22Rv1 (cell line): ENCODE data around the gene OR52M1.

Experiments
- ZFX ChIP-seq: fragments of 450-650 bp; IDR thresholded peaks from 2 replicates; pipeline ENCODE4 v1.6.1; 2017; ENCODE audit warnings: antibody characterized with exemption, borderline replicate concordance
- TF ChIP-seq, protein P1 (sequence below): fragments of 450-650 bp; IDR thresholded peaks from 2 replicates; pipeline ENCODE4 v1.5.1; 2017; ENCODE audit warnings: mild to moderate bottlenecking

DNA sequence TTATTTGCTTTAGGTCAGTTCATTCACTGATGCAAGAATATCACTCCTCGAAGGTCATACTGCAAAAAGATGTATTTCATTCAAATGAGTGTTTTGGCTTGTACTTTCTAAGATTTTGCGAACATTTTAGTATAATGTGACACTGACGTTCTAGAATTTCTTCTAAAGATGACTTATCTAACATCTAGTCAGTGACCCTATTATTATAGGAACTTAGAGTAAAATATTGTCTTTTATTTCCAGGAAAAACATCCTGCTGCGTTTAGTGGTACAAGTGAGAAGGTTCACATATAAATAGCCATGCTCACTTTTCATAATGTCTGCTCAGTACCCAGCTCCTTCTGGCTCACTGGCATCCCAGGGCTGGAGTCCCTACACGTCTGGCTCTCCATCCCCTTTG lies at the start of gene OR52M1:
- TF ChIP-seq, protein P1, sequence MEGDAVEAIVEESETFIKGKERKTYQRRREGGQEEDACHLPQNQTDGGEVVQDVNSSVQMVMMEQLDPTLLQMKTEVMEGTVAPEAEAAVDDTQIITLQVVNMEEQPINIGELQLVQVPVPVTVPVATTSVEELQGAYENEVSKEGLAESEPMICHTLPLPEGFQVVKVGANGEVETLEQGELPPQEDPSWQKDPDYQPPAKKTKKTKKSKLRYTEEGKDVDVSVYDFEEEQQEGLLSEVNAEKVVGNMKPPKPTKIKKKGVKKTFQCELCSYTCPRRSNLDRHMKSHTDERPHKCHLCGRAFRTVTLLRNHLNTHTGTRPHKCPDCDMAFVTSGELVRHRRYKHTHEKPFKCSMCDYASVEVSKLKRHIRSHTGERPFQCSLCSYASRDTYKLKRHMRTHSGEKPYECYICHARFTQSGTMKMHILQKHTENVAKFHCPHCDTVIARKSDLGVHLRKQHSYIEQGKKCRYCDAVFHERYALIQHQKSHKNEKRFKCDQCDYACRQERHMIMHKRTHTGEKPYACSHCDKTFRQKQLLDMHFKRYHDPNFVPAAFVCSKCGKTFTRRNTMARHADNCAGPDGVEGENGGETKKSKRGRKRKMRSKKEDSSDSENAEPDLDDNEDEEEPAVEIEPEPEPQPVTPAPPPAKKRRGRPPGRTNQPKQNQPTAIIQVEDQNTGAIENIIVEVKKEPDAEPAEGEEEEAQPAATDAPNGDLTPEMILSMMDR: no peak
- TF ChIP-seq ZFX: no peak
